Activated CD4-positive, CD25-positive, alpha-beta regulatory T cell treated with anti-CD3 and anti-CD28 coated beads, Interleukin-2, amount 50 U/mL, for 16 hours (primary cell): ENCODE results near the gene EMCN.

ENCODE experiments used
- DNase-seq: peaks from one replicate; pipeline ENCODE4 v3.0.0-alpha.2; 2020; ENCODE audit warnings: low read depth, low spot score

Gene EMCN

DNA sequence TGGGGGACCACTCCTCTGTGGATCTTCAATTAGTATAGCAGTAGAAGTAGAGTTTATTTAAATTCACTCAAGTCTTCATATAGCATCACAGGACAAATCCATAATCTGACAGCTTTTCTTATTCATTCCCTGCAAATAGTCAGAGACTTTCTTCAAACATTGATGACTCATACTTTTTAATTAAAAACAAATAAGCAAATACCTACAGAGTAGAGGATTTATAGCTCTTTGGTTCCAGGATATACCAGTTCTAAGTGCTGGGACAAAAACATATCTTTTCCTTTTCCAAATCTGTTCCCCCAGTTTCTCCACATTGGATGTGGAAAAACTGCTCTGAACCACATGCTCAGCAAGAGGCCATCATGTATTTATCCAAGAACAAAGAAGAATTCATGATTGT, 24.1 kb downstream of the EMCN start:
- DNase-seq, result no peak

DNA sequence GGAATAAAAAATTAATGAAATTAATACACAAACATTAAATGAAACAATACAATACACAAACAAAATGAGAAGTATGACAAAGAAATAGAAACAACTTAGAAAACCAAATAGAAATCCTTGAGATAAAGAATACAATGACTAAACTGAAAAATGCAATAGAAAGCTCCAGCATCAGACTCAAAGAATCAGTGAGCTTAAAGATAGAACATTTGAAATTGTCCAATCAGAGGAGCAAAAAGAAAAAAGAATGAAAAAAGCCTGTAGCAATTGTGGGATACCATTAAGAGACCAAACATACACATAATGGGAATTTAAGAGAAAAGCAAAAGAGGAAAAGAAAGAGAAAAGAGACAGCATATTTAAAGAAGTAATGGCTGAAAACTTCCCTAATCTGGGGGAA, 25.7 kb downstream of the EMCN start:
- DNase-seq, result no peak

DNA sequence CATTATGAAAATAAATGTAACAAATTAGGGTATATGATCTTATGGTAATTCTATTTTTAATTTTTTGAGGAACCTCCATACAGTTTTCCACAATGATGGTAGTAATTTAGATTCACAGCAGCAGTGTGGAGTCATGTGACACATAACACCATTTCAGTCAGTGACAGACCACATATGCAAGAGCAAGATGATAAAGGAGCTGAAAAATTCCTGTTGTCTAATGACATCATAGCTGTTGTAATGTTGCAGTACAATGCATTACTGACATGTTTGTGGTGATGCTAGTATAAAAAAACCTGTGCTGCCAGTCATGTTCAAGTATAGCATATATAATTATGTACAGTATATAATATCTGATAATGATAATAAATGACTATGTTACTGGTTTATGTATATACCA, 28.5 kb downstream of the EMCN start:
- no peak for DNase-seq

DNA sequence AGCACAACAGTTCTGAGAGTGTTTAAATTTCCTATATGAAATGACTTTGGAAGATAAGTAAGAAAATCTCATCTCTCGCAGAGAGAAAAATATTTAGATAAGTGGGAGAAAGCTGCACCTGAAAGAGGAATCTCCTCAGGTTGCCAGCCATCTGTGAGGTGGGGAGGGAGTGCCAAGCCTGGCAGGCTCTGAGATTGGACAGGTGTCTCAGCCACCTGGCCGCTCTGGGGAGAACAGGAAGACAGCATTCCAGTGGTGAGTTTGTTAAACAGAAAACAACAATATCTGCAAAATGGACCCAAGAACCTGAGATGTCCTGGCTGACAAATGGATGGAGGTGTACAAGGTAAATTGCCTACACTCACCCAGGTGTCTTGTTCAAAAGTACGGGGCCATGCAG, 31.3 kb downstream of the EMCN start:
- DNase-seq, result no peak

GRCh38 chr4:100483796-100484195, 34.0 kb downstream of the EMCN start:
- no peak for DNase-seq

- no peak for DNase-seq
Observed at GRCh38 chr4:100479971-100480370, 37.9 kb downstream of the EMCN start.

DNA sequence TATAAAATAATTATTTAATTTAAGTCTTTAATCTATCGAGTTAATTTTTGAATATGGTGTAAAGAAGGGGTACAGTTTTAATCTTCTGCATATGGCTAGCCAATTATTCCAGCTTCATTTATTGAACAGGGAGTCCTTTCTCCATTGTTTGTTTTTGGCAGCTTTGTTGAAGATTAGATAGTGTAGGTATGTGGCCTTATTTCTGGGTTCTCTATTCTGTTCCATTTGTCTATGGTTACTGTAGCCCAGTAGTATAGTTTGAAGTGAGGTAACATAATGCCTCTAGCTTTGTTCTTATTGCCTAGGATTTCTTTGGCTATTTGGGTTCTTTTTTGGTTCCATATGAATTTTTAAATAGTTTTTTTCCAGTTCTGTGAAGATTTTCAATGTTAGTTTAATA, 48.3 kb downstream of the EMCN start:
- no peak for DNase-seq

GRCh38 chr4:100466501-100466900, 51.3 kb downstream of the EMCN start:
- no peak for DNase-seq

- no peak for DNase-seq
Observed at GRCh38 chr4:100461807-100462605, 55.8 kb downstream of the EMCN start.

- DNase-seq, result no peak
Observed at GRCh38 chr4:100450449-100450848, 67.4 kb downstream of the EMCN start.

DNA sequence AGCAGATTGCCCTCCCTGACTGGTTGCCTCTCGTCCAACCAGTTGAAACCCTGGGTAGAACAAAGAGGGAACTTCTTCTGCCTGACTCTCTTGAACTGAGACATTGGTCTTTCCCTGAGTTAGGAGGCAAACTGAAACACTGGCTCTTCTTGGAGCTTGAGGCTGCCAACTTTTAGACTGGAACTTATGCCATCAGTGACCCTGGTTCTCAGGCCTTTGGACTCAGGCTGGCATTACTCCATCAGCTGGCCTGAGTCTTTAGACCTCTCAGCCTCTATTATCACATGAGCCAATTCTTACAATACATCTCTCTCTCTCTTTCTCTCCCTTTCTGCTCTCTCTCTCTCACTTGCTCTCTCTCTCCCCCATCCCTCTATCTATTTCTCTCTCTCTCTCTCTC, 86.4 kb downstream of the EMCN start:
- DNase-seq, result no peak

GRCh38 chr4:100430451-100430850, 87.4 kb downstream of the EMCN start:
- DNase-seq, result no peak

DNA sequence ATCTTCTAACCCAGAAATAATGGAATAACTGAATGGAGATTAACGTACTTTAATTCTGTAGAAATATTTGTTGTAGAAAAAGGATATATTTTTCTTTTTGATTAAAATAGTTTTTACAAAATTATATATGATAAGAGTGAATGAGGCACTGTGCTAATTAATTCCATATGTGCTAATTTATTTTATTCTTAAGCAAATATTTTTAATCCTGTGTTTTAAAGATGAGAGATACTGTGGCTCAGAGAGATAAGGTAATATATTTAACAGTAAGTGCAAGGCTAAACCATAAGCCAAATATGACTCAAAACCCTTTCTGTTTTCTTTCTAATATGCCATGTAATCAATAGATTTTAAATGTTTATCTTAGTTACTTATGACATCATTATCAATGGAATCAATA, 88.2 kb downstream of the EMCN start:
- no peak for DNase-seq

- no peak for DNase-seq
Observed at GRCh38 chr4:100428051-100428450, 89.8 kb downstream of the EMCN start.

DNA sequence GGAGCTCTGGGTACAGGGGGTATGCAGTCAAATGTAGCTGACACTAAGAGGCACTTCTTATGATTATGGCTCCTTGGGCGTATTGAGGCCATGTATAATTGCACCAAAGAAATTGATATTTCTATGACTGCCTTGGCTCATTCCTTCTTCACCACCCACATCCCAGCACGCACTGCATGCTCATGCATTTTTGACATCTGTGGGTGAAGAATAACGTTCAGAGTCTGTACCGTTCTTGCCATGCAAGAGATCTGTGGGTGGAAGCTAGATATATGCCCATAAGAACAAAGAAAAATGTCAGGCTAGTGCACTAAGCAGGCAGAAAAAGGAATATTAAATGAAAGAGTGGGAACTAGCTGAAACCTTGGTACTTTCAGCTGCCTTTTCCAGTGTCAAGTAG, 93.4 kb downstream of the EMCN start:
- DNase-seq, result no peak

GRCh38 chr4:100422894-100423293, 94.9 kb downstream of the EMCN start:
- no peak for DNase-seq

- no peak for DNase-seq
Observed at GRCh38 chr4:100421361-100421978, 96.4 kb downstream of the EMCN start.

- DNase-seq, result no peak
Observed at GRCh38 chr4:100420571-100420970, 97.3 kb downstream of the EMCN start.

GRCh38 chr4:100417565-100417964, 100.3 kb downstream of the EMCN start:
- DNase-seq, result no peak

GRCh38 chr4:100414016-100414790, 103.6 kb downstream of the EMCN start:
- DNase-seq, result no peak

DNA sequence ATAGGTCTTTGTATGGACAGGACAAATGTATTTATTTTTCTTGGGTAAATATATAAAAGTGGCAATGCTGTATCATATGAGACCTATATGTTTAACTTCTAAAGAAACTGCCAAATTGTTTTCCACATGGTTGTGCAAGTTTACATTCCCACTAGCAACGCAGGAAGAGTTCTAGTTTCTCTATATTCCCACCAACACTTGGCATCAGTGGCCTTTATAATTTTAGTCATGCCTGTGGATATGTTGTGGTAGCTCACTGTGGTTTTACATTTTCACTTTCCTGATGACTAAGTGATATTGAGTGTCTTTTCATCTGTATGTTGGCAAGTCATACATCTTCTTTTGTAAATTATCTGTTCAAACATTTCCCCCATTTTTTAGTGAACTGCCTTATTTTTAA, 126.0 kb downstream of the EMCN start:
- no peak for DNase-seq

- no peak for DNase-seq
Observed at GRCh38 chr4:100391086-100391485, 126.7 kb downstream of the EMCN start.

DNA sequence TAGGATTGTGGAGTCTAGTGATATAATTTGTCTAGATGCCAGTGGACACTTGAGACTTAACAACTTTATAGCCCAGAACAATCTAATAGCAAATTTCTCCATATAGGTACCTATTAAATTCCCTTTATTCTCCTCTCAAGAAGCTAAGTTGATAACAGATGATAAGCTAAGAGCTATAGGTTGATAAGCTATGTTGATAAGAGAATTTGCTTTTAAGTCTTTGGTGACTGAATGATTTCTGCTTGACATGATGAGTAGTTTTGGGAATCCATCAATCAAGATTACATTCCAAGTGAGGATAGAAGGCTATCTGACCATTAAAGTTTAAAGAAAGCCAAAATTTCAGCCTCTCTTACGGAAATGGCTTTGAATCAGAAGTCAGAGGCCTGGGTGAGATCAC, 131.6 kb downstream of the EMCN start:
- no peak for DNase-seq
